RWPE1 (cell line): Measurements from ENCODE around the gene ST3GAL5.

ENCODE experiments used
- CTCF ChIA-PET: fragments of 350-600 bp; sonication (Branson Sonifier 250); formaldehyde crosslinking; extraction: SDS; loops from one replicate; lab custom pipeline; 2021; lab: Yijun Ruan, JAX
- POLR2A ChIA-PET: fragments of 400-600 bp; formaldehyde crosslinking; extraction: SDS; loops from one replicate; lab custom pipeline; 2020; ENCODE audit warnings: antibody characterized with exemption; ENCODE audit not compliant: low non-redundant PET; lab: Yijun Ruan, JAX
- DNase-seq: peaks from one replicate; pipeline ENCODE4 v3.0.0; 2012; ENCODE audit warnings: low spot score
- H3K27ac ChIP-seq: fragments of 450-650 bp; 2 replicates; pipeline ENCODE4 v1.5.1; 2017
- TF ChIP-seq, protein P1 (sequence below): fragments of 450-650 bp; conservative IDR thresholded peaks from 2 replicates; pipeline ENCODE4 v1.5.1; 2017; ENCODE audit warnings: low read depth, mild to moderate bottlenecking

Gene ST3GAL5

DNA sequence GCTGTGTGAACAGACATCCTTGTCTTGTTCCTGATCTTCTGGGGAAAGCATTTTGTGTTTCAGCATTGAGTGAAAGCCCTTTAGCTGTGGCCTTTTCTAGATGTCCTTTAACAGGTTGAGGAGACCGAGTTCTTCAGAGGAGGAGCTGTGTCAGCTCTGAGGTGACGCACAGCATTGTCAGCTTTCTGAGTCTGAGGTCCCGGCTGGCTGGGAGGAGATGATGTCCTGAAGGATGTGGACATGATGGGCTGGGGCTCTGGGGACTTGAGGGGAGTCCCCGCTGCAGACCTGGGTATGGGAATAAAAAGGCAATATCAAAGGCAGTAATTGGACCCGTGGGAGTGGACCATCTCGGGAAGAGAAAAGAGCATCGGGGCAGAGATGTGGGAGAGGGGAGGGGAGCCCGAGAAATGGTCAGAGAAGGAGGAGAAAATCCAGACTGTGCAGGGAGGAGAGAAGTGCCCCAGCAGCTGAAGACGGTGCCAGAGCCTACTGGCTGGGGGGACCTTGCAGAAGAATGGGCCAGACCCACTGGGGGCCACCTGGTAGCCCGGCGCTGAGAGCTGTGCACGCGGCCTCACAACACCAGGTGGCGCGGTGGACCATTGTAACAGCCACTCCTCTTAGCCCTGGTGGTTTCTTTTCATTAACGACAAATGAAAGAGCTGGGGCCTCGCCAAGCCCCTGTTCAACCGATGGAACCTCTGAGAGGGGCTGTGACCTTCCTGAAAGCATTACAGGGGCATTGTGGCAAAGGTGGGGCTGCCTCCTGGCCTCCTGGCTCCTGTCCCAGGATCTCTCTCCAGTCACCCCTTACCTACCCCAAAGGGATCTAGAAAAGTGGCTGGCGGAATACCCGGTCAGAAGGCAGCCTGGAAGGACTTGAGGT, 61.6 kb downstream of the ST3GAL5 start:
- H3K27ac ChIP-seq, result no peak overlapping the region
- TF ChIP-seq, protein P1, sequence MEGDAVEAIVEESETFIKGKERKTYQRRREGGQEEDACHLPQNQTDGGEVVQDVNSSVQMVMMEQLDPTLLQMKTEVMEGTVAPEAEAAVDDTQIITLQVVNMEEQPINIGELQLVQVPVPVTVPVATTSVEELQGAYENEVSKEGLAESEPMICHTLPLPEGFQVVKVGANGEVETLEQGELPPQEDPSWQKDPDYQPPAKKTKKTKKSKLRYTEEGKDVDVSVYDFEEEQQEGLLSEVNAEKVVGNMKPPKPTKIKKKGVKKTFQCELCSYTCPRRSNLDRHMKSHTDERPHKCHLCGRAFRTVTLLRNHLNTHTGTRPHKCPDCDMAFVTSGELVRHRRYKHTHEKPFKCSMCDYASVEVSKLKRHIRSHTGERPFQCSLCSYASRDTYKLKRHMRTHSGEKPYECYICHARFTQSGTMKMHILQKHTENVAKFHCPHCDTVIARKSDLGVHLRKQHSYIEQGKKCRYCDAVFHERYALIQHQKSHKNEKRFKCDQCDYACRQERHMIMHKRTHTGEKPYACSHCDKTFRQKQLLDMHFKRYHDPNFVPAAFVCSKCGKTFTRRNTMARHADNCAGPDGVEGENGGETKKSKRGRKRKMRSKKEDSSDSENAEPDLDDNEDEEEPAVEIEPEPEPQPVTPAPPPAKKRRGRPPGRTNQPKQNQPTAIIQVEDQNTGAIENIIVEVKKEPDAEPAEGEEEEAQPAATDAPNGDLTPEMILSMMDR, result peak; percentile 86
- ChIA-PET CTCF (interaction anchor here (0.5 to 3.3 kb wide), 27 partner anchors 9 to 339 kb away, joined by 3 to 43 read pairs (median 4); partner anchors contain the start of gene ST3GAL5), POLR2A (interaction anchor here (0.5 kb wide), 2 partner anchors 254 to 259 kb away, joined by 3 read pairs; no protein-coding TSS in a partner anchor)
- peak; percentile 78 for DNase-seq

DNA sequence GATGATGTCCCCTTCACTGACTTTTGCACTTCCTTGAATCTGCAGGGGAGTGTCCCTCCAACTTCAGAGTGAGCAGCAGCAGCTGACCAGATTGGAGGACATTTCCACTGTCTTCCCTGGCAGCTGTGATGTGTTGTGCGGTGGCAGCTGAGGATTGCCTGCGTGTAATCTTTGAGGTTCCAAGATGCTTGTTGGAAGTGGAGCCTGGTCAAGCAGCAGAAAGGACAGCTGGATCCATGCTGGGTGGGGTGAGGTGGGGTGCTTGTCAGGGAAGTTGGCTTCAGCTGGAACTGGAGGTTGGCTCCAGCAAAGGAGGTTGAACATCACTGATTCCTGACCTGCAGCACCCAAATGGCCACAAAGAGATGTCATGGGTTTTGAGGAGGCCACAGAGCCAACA, 64.8 kb downstream of the ST3GAL5 start:
- no peak overlapping the region for H3K27ac ChIP-seq
- TF ChIP-seq, protein P1, result no peak
- ChIA-PET POLR2A (no interaction called here), CTCF (interaction anchor here (1.0 kb wide), 1 partner anchor 9 kb away, joined by 4 read pairs; no protein-coding TSS in a partner anchor)
- DNase-seq, result no peak

GRCh38 chr2:85822766-85823165, 66.0 kb downstream of the ST3GAL5 start:
- no peak for DNase-seq
- TF ChIP-seq, protein P1, result no peak
- POLR2A ChIA-PET, result no interaction called here
- H3K27ac ChIP-seq, result no peak overlapping the region
- CTCF ChIA-PET, result interaction anchor here (0.6 to 1.3 kb wide), 3 partner anchors 9 to 257 kb away, joined by 3 to 5 read pairs (median 4); no protein-coding TSS in a partner anchor

DNA sequence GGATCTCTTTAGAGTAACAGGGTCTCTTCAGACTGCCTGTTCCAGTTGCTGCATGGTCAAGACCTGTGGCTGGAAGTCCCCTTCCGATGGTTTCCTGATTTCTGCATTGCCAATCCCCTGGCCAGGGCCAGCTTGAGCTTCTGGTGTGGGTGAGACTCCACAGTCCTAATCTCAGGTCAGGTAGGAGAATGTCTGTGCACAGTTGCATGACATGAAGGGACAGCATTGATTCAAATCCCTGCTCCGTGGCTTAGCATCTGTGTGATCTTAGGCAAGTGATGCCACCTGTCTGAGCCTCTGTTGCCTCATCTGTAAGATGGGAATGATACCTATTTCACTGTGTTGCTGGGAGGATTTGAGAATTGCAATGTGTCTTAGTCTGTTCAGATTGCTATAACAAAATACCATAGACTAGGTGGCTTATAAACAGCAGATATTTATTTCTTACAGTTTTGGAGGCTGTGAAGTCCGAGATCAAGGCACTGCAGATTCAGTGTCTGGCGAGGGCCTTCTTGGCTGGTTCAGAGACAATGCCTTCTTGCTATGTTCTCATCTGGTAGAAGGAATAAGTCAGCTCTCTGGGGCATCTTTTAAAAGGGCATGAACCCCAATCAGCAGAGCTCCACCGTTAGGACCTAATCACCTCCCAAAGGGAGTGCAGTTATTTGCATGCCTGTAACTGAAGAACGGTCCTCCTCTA, 68.8 kb downstream of the ST3GAL5 start:
- ChIA-PET POLR2A (no interaction called here), CTCF (no interaction called here)
- TF ChIP-seq, protein P1, result no peak
- DNase-seq, result no peak
- H3K27ac ChIP-seq, result no peak overlapping the region

GRCh38 chr2:85814802-85815550, 73.8 kb downstream of the ST3GAL5 start:
- no peak for DNase-seq
- TF ChIP-seq, protein P1, result no peak
- POLR2A ChIA-PET, result interaction anchor here (0.6 kb wide), 1 partner anchor 88 kb away, joined by 3 read pairs; no protein-coding TSS in a partner anchor
- H3K27ac ChIP-seq, result no peak overlapping the region
- CTCF ChIA-PET, result interaction anchor here (0.7 to 6.8 kb wide), 9 partner anchors 9 to 96 kb away, joined by 4 to 99 read pairs (median 7); partner anchors contain the start of gene ATOH8
